Upper lobe of right lung (tissue), 1 donor: ENCODE results near the gene CT55. TPM values are rescaled to one million over a fixed set of nuclear protein-coding genes. Genes with fewer than 3 reads are reported as not detected.
A peak's percentile ranks its signal among the peaks of the same experiment; 100 is the strongest.
"Not testable (repeated sequence)": the region's sequence is repeated elsewhere in the genome, so short reads cannot be mapped to it uniquely, and the experiment has no call there.

Experiments used
- ATAC-seq: fragments of 200-7000 bp; cut with Tn5 transposase; one replicate; pipeline ENCODE4 v1.9.1; 2020; ENCODE audit warnings: mild to moderate bottlenecking, moderate library complexity
- DNase-seq: peaks from one replicate; pipeline ENCODE4 v3.0.0-alpha.2; 2020
- H3K27ac ChIP-seq: fragments of 200-600 bp; one replicate; pipeline ENCODE4 v1.8.0; 2022
- H3K27me3 ChIP-seq: fragments of 200-600 bp; one replicate; pipeline ENCODE4 v1.8.0; 2022; ENCODE audit warnings: mild to moderate bottlenecking
- H3K36me3 ChIP-seq: fragments of 200-600 bp; one replicate; pipeline ENCODE4 v1.8.0; 2022
- H3K4me1 ChIP-seq: fragments of 200-600 bp; one replicate; pipeline ENCODE4 v1.8.0; 2022
- H3K4me3 ChIP-seq: fragments of 200-600 bp; one replicate; pipeline ENCODE4 v1.8.0; 2022; ENCODE audit warnings: mild to moderate bottlenecking
- H3K9me3 ChIP-seq: fragments of 200-600 bp; one replicate; pipeline ENCODE4 v1.8.0; 2022
- CTCF ChIP-seq: fragments of 200-600 bp; IDR thresholded peaks from one replicate; pipeline ENCODE4 v1.8.0; 2022; ENCODE audit warnings: antibody characterized with exemption
- intact Hi-C: fragments of 100-400 bp; cut with DNase I; formaldehyde crosslinking; loops from one replicate; pipeline ENCODE4 v1.11.0; 2022
- total RNA-seq: library from RNA; stranded (reverse); fragmentation: NEBNext Ultra II Directional; extraction: Animal tissue kit (Norgen Biotek cat#: 25700); gene quantifications from one replicate; pipeline ENCODE4 v1.2.1, GENCODE V29; 2021
- donor health status: DM: no; HTN: yes; CAD: no; lungs with severe emphysema.

Gene CT55
- total RNA-seq, 1 donor from 2014 or later, result not detected

DNA sequence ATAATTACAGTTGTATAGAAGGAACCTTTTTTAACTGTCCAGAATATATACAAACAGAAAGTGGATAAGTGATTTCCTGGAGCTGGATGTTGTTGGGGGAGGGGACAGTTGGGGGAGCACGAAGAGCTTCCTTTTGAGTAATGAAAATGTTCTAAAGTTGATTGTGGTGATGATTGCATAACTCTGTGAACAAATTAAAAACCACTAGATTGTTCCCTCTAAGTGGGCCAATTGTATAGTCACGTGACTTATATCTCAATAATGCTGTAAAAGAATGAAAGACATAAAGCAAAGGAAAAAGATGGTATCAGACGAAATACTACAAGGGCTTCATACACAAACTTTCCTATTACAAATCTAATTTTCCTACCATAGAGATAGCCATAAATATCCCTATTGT, 2.7 kb downstream of the CT55 start:
- ATAC-seq (no peak), DNase-seq (no peak)
- no peaks in the 10 kb centered on the region for H3K36me3 ChIP-seq
- intact Hi-C loops, result no loop called here
- no peak overlapping the region for H3K4me3 ChIP-seq
- H3K27ac ChIP-seq, result no peak overlapping the region
- H3K4me1 ChIP-seq, result no peaks in the 10 kb centered on the region
- no peak for TF ChIP-seq CTCF
- H3K27me3 ChIP-seq, result no peaks in the 10 kb centered on the region
- no peaks in the 10 kb centered on the region for H3K9me3 ChIP-seq

GRCh38 chrX:135154688-135155087, 16.5 kb downstream of the CT55 start:
- H3K36me3 ChIP-seq, H3K4me1 ChIP-seq, H3K9me3 ChIP-seq, DNase-seq, ATAC-seq, H3K27me3 ChIP-seq, intact Hi-C loops, H3K27ac ChIP-seq, H3K4me3 ChIP-seq: not testable (repeated sequence)

GRCh38 chrX:135126145-135126544, 45.1 kb downstream of the CT55 start:
- H3K4me1 ChIP-seq, H3K27me3 ChIP-seq, intact Hi-C loops, DNase-seq, H3K9me3 ChIP-seq, H3K27ac ChIP-seq, H3K4me3 ChIP-seq, ATAC-seq, H3K36me3 ChIP-seq: not testable (repeated sequence)

DNA sequence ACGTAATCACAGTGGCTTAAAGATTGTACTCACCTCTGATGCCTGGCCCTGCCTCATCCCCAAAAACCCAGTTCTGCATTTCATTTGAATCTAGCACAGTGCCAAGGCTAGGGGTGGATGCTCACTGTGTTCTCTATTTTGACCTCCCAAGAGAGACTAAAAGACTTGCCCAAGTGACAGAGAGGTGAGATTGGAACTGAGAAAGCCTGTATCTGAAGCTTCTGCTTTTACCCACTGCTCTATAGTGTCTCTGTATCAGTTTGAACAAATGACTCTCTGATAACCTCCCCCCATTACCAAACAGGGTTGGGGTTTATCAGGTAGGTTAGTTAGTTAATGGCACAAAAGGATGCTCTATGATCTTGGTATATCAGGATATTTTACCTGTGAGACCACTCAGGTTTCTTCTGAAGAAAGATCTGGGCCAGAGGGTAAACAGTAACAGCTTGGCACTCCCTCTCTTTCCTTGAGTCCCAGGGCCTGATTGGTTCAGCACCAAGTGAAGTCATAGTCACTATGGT, 51.1 kb downstream of the CT55 start, which contains the start of gene ETDB:
Gene ETDB, minus strand, starts transcription at position 471 of the 521 bp plus-strand sequence. CDS start 1,265 bp downstream, outside the sequence.
- H3K4me1 ChIP-seq, DNase-seq, H3K36me3 ChIP-seq, H3K4me3 ChIP-seq, H3K27me3 ChIP-seq, H3K9me3 ChIP-seq, ATAC-seq, H3K27ac ChIP-seq, intact Hi-C loops: not testable (repeated sequence)

DNA sequence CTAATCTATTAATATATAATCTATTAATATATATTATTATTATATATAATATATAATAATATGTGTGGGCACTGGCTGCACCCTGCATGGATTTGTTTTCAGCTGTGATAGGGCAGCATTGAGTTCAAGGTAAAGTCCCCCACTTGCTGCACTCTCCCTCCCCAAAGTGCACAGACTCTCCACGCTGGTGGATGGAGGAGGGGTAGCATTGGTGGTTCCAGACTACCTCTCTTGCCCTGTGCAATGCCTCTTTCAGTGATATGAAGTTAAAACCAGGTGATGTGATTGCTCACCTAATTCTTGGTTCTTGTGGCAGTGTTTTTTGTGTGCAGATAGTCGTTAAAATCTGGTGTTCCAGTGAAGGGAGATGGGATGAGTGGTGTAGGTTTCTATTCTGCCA, 55.1 kb downstream of the CT55 start:
- H3K9me3 ChIP-seq, H3K27ac ChIP-seq, H3K4me3 ChIP-seq, H3K4me1 ChIP-seq, H3K27me3 ChIP-seq, H3K36me3 ChIP-seq, DNase-seq, intact Hi-C loops, ATAC-seq: not testable (repeated sequence)

- Histone ChIP-seq H3K4me1 (no peaks in the 10 kb centered on the region), H3K4me3 (no peak overlapping the region), H3K27me3 (no peaks in the 10 kb centered on the region), H3K27ac (no peak overlapping the region), H3K9me3 (no peaks in the 10 kb centered on the region), H3K36me3 (no peaks in the 10 kb centered on the region)
- TF ChIP-seq CTCF, result no peak
- no peak for ATAC-seq
- DNase-seq, result no peak
- intact Hi-C loops, result no loop called here
Measured at GRCh38 chrX:135114392-135114791, 56.8 kb downstream of the CT55 start.

GRCh38 chrX:135112743-135113142, 58.5 kb downstream of the CT55 start:
- DNase-seq, result no peak
- H3K4me1 ChIP-seq, result no peaks in the 10 kb centered on the region
- TF ChIP-seq CTCF, result no peak
- no peak overlapping the region for H3K4me3 ChIP-seq
- no peak overlapping the region for H3K27ac ChIP-seq
- ATAC-seq, result no peak
- no peaks in the 10 kb centered on the region for H3K27me3 ChIP-seq
- no peaks in the 10 kb centered on the region for H3K9me3 ChIP-seq
- intact Hi-C loops, result no loop called here
- no peaks in the 10 kb centered on the region for H3K36me3 ChIP-seq

DNA sequence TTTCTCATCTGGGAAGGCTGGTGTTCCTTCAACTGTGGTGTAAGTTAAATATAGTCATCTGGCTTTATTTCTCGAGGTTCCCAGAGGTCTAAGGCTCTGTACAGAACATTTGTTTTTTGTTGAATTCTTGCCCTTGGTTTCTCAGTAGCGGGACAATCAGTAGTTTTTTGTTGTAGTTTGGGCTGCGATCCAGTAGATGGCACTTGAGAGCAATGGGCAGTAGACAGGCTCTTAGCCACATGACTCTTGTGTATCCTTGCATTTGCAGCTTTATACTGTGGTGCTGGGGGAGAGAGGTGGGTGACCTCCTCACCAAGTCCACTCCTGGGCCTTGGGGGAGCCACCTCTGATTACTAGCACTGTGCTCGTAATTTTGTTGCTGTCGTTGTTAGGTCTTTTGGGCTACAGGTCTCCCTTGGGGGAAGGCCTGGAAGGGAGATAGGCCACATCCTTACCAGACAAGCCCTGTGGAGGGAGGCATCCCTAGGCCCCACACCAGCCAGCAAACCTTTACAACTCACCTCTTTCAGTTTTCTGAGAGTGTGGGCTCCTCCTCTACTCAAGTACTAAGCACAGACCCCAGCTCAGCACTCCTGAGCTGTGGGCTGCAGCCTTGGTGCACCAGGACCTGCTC, 59.0 kb downstream of the CT55 start:
- no peaks in the 10 kb centered on the region for H3K27me3 ChIP-seq
- no peak overlapping the region for H3K27ac ChIP-seq
- peak; percentile 78 for ATAC-seq
- H3K4me1 ChIP-seq, result no peaks in the 10 kb centered on the region
- H3K4me3 ChIP-seq, result no peak overlapping the region
- intact Hi-C loops, result no loop called here
- DNase-seq, result no peak
- H3K36me3 ChIP-seq, result no peaks in the 10 kb centered on the region
- no peaks in the 10 kb centered on the region for H3K9me3 ChIP-seq
- peak; percentile 52 for TF ChIP-seq CTCF
